Body of pancreas (tissue), 4 donors: Measurements from ENCODE around the gene DCP2.

Experiments used
- CTCF ChIP-seq, 7 experiments: fragments of 450-650 bp in 4 of 7; fragments of 200-600 bp in 3 of 7; sonication (generic) in 3 of 7; IDR thresholded peaks; one replicate each; pipeline ENCODE4 v1.5.1; 2016 to 2019; ENCODE audit warnings: antibody characterized with exemption in 7 of 7
- POLR2A ChIP-seq, 3 donors: fragments of 450-650 bp; IDR thresholded peaks; one replicate each; pipeline ENCODE4 v1.6.1; 2016; ENCODE audit warnings: antibody characterized with exemption in 3 of 3, mild to moderate bottlenecking in 2 of 3

- TF ChIP-seq CTCF (IDR thresholded peaks at IDR 0.05) (no peak), POLR2A (IDR thresholded peaks at IDR 0.05) (no peak)
These were observed 92.0 kb downstream of the DCP2 start for GRCh38 chr5:113068559-113068958.
